Osteoblast (primary cell): Measurements from ENCODE around the gene UBL3. TPM values are rescaled to one million over a fixed set of nuclear protein-coding genes. Genes with fewer than 3 reads are reported as not detected.

ENCODE experiments used
- DNase-seq: peaks from one replicate; pipeline ENCODE4 v3.0.0; 2011; ENCODE audit warnings: low spot score, mixed read lengths; ENCODE audit not compliant: insufficient read length; ENCODE audit errors: missing footprints
- H2AFZ ChIP-seq: 2 replicates; pipeline ENCODE4 v1.6.0; 2011; ENCODE audit warnings: mild to moderate bottlenecking, low read length
- H3K27ac ChIP-seq: 2 replicates; pipeline ENCODE4 v1.5.1; 2011; ENCODE audit warnings: mild to moderate bottlenecking, low read depth, low read length, moderate library complexity
- H3K27me3 ChIP-seq: 2 replicates; pipeline ENCODE4 v1.6.0; 2012; ENCODE audit warnings: mild to moderate bottlenecking, control low read depth, inconsistent platforms, low read length, moderate library complexity; ENCODE audit not compliant: insufficient read depth
- H3K36me3 ChIP-seq: 2 replicates; pipeline ENCODE4 v1.5.1; 2011; ENCODE audit warnings: mild to moderate bottlenecking, low read length, control low read depth, moderate library complexity; ENCODE audit not compliant: insufficient read depth
- H3K4me1 ChIP-seq: 2 replicates; pipeline ENCODE4 v1.5.1; 2011; ENCODE audit warnings: mild to moderate bottlenecking, low read length, control low read depth, moderate library complexity; ENCODE audit not compliant: insufficient read depth
- H3K4me2 ChIP-seq: 2 replicates; pipeline ENCODE4 v1.6.0; 2011; ENCODE audit warnings: mild to moderate bottlenecking, low read length; ENCODE audit not compliant: insufficient read depth
- H3K4me3 ChIP-seq: fragments of 200-600 bp; sonication (generic); 3 replicates; pipeline ENCODE4 v1.5.1; 2012; ENCODE audit warnings: mild to moderate bottlenecking, low read length, inconsistent platforms; ENCODE audit not compliant: insufficient read depth
- H3K79me2 ChIP-seq: 2 replicates; pipeline ENCODE4 v1.6.0; 2012; ENCODE audit warnings: mild to moderate bottlenecking, low read length, control low read depth, inconsistent platforms; ENCODE audit not compliant: insufficient read depth
- H3K9me3 ChIP-seq: 2 replicates; pipeline ENCODE4 v1.5.1; 2011; ENCODE audit warnings: low read depth, low read length, control low read depth
- H4K20me1 ChIP-seq: 2 replicates; pipeline ENCODE4 v1.6.0; 2012; ENCODE audit warnings: mild to moderate bottlenecking, low read length, control low read depth; ENCODE audit not compliant: insufficient read depth
- CTCF ChIP-seq: IDR thresholded peaks from 2 replicates; pipeline ENCODE4 v1.5.1; 2011; ENCODE audit warnings: mild to moderate bottlenecking, low read depth, low read length, moderate library complexity; ENCODE audit errors: extremely low read depth
- total RNA-seq: library from RNA; depleted of rRNA; stranded (reverse); fragments of >200 nt; gene quantifications from 2 replicates; pipeline ENCODE4 v1.2.3, GENCODE V29; 2012

Gene UBL3
- total RNA-seq, 1 donor = 44.5 TPM

- Histone ChIP-seq H3K4me3 (no peak overlapping the region), H4K20me1 (no peaks in the 10 kb centered on the region), H3K79me2 (no peaks in the 10 kb centered on the region), H3K9me3 (no peaks in the 10 kb centered on the region), H3K27ac (no peak overlapping the region), H3K4me2 (no peak overlapping the region), H3K4me1 (peaks cover 5% of the 10 kb centered on the region), H3K27me3 (no peaks in the 10 kb centered on the region), H2AFZ (no peak overlapping the region), H3K36me3 (no peaks in the 10 kb centered on the region)
- no peak for DNase-seq
- TF ChIP-seq CTCF = no peak
These were observed 98.2 kb downstream of the UBL3 start for GRCh38 chr13:29752175-29752574.

- no peaks in the 10 kb centered on the region for H3K79me2 ChIP-seq
- H3K9me3 ChIP-seq = no peaks in the 10 kb centered on the region
- H3K4me1 ChIP-seq = peaks cover 5% of the 10 kb centered on the region
- no peaks in the 10 kb centered on the region for H4K20me1 ChIP-seq
- no peak for DNase-seq
- peak overlapping the region; percentile 6 for H3K4me2 ChIP-seq
- H3K36me3 ChIP-seq = no peaks in the 10 kb centered on the region
- peaks cover 3% of the 10 kb centered on the region for H3K27me3 ChIP-seq
- peak overlapping the region; percentile 24 for H3K27ac ChIP-seq
- TF ChIP-seq CTCF = no peak
- peak overlapping the region; percentile 68 for H2AFZ ChIP-seq
- H3K4me3 ChIP-seq = no peak overlapping the region
These were observed 100.3 kb downstream of the UBL3 start for GRCh38 chr13:29750183-29750530.

GRCh38 chr13:29749401-29750182 lies 100.8 kb downstream of the UBL3 start:
- H3K4me3 ChIP-seq = no peak overlapping the region
- peaks cover 5% of the 10 kb centered on the region for H3K4me1 ChIP-seq
- H3K9me3 ChIP-seq = no peaks in the 10 kb centered on the region
- H3K79me2 ChIP-seq = no peaks in the 10 kb centered on the region
- H3K36me3 ChIP-seq = no peaks in the 10 kb centered on the region
- peak overlapping the region; percentile 6 for H3K4me2 ChIP-seq
- no peak for TF ChIP-seq CTCF
- H2AFZ ChIP-seq = peak overlapping the region; percentile 68
- DNase-seq = peak; percentile 89
- H4K20me1 ChIP-seq = no peaks in the 10 kb centered on the region
- H3K27me3 ChIP-seq = peaks cover 3% of the 10 kb centered on the region
- H3K27ac ChIP-seq = peak overlapping the region; percentile 24

- H3K27me3 ChIP-seq = peaks cover 3% of the 10 kb centered on the region
- H3K27ac ChIP-seq = no peak overlapping the region
- H3K4me3 ChIP-seq = no peak overlapping the region
- no peak overlapping the region for H2AFZ ChIP-seq
- no peaks in the 10 kb centered on the region for H4K20me1 ChIP-seq
- H3K4me1 ChIP-seq = peaks cover 5% of the 10 kb centered on the region
- no peak overlapping the region for H3K4me2 ChIP-seq
- DNase-seq = no peak
- H3K36me3 ChIP-seq = no peaks in the 10 kb centered on the region
- no peaks in the 10 kb centered on the region for H3K9me3 ChIP-seq
- H3K79me2 ChIP-seq = no peaks in the 10 kb centered on the region
- no peak for TF ChIP-seq CTCF
These were observed 102.3 kb downstream of the UBL3 start for GRCh38 chr13:29748097-29748496.
